Stimulated activated CD4-positive, alpha-beta T cell treated with anti-CD3 and anti-CD28 coated beads, Interleukin-15, amount 100 ng/mL, for 24 hours (primary cell): ENCODE measurements around the gene CD8A.

Experiments used
- DNase-seq: peaks from one replicate; pipeline ENCODE4 v3.0.0-alpha.2; 2020

The CD8A gene

DNA sequence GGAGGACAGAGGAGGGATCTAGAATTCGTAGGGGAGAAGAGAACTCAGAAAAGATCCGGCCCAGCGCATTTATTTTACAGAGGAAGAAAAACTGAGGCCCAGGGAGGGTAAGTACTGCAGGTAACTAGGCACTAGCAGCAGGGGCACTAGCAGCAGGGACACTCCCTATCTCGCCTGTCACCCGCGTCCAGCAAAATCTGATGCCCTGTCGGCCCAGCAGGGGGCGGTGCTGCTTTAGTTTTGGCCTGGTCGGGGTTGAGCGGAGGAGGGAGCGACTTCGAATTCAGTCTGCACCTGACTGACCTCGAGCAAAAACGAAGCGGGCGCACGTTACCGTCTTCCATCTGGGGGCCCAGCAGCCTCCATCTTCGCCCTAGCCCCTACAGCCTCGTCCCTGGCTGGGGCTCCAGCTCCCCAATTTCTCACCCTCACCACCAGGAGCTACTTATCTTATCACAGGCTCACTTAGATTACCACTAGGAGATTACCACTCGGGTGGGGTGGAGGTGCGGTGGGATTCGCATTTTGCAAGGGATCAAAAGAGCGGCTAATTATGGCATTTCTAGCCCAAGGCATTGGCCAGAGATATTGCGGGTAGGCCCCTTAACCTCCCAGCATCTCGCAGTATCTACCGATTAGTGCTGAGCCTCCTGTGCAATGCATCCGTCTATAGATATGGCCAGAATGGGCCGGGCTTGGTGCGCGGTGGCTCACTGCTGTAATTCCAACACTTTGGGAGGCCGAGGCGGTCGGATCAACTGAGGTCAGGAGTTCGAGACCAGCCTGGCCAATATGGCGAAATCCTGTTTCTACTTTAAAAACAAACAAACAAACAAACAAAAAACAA is 17.8 kb upstream of the CD8A start:
- DNase-seq: peak; percentile 93

DNA sequence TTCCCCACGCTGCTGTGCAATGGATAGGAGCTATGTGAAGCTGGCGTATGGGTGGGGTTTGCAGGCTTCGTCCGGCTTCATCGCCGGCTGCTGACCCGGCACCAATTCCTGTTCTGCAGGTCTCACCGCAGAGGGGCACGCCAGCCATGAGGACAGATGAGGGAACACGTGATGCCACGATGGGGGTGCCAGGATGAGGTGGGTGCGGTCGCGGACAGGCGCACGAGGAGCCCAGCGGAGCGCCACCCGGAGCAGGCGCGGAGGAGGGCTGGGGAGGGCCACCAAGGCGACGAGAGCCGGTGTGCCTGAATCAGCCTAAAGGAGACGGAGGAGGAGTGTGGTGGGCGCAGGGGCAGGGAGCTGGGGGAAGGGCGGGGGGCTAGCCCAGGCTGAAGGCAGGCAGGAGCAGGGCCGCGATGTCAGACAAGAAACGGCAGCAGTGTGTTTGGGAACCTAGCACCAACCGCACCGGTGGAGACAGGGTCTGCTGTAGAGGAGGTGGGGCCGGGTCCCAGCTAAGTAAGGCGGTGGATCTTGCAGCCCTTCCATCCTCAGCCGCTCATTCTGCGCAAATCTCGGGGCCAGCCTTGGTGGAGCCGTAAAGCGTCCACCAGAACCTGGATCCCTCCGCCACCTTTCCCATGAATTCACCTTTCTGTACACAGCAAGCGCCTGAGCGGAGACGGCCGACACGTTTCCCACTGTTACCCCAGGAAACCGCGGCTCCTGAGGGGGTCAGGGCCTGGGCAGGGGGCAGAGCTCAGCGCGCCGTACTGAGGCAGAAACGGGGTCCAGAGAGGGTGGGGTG is 17.0 kb upstream of the CD8A start:
- DNase-seq: peak; percentile 58

DNA sequence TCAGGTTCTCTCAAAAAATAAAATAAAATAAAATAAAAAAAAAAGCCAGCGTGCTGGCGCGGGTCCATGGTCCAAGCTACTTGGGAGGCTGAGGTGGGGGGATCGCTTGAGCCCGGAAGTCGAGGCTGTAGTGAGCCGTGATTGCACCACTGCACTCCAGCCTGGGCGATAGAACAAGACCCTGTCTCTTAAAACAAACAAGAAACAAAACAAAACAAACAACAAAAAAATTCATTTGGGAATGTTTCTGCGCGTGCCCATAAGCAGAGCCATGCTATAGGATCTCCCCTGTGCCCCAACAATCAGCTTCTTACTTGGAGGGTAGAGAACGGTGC is 16.4 kb upstream of the CD8A start:
- DNase-seq: no peak

DNA sequence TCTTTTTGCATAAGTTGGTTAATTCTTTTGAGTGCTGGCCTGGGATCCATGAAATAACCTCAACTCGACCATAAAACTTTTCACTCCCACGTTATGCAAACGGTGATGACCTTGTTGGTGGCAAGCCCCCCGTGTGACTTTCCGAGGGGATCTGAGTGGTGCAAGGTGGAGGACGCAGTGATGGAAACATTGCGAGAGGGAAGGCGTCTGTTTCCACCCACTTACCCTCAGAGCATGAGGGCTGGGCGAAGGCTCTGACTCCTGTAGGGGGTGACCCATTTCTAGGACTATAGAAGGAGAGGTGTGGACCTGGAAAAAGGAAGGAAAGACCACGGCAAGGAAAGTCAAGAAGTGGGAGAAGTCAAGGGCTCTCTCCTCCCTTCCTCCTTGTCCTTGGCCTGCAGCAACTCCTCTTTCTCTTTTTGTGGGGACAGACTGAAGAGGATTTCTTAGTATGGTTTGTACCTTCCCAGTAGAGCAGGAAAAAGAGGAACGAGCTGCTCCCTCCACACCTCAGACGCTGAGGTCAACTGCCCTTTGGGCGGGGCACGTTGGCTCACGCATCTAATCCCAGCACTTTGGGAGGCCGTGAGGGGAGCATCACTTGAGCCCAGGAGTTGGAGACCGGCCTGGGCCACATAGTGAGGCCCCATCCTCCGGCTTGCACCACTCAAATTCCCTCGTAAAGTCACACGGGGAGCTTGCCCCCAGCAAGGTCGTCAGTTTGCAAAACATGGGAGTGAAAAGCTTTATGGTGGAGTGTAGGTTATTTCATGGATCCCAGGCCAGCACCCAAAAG is 15.5 kb upstream of the CD8A start:
- DNase-seq: no peak

DNA sequence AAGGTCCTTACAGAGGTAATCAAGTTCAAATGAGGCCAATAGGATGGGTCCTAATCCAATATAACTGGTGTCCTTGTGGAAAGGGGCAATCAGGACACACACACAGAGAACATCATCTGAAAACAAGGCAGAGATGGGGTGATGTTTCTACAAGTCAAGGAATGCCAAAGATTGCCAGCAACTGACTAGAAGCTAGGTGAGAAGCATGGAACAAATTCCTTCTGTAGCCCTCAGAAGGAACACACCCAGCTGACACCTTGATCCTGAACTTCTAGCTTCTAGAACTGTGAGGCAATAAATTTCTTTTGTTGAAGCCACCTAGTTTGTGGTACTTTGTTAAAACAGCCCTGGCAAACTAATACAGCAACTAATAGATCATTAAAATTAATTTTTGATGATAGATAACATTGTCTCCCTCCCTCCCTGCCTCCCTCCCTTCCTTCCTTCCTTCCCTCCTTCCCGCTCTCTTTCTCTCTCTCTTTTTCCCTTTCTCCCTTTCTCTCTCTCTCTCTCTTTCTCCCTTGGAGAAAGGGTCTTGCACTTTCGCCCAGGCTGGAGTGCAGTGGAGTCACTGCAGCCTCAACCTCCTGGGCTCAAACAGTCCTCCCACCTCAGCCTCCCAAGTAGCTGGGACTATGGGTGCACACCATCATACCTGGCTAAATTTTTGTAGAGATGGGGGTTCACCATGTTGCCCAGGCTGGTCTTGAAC is 10.3 kb upstream of the CD8A start:
- no peak for DNase-seq

DNA sequence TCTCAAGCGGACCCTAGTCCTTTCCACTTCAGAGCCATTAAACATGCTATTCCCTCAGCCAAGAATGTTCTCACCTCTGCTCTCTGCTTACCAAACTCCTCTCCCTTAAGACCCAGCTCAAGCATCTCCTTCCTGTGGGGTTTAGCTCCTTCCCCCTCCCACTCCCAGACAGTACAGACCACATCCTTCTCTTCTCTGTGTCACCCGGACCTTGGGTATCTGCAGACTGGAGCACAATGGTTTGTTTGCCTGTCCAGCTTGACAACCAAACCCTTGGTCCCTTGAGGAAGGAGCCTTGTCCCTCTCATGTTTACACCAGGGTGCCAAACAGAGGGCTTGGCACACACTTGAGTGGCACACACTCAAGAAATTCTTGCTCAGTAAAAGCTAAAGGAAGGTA is 4.1 kb upstream of the CD8A start:
- DNase-seq: no peak

DNA sequence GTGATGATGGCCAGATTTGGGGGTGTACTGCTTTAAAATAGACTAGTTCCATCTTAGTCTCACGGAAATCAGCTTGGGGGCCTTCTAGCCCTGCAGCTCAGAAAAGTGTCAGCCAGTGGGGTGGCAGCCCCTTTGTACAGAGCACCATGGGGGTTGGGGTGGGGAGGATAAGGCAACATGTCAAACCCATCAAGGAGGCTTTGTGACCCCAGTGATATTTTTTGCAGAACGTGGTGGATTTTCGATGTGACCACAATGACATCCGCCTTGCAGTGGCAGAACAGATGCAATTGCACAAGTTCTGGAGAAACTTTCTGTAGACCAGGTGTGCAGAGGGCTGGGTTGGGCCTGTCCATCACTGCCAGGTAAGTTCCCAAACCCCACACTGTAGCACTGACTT is 3.0 kb upstream of the CD8A start:
- DNase-seq: no peak

DNA sequence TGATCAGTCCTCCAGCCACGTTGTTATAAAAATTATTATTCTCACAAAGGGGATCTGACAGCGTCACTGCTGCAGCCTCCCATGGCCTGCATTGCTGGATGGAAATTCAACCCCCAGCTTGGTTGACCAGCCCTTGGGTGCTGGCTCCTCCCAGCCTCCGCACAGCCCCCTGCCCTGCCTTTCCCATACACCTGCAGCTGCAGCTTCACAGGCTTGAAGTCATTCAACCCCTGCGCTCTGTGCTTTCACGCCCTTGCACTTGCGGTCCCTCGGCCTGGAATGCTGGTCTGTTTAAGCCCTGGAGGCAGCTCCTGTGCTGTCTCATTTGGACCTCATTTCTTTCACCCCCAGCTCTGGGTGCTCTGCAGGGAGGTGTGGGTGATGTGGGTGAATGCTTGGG is 860 bp upstream of the CD8A start:
- DNase-seq: no peak

DNA sequence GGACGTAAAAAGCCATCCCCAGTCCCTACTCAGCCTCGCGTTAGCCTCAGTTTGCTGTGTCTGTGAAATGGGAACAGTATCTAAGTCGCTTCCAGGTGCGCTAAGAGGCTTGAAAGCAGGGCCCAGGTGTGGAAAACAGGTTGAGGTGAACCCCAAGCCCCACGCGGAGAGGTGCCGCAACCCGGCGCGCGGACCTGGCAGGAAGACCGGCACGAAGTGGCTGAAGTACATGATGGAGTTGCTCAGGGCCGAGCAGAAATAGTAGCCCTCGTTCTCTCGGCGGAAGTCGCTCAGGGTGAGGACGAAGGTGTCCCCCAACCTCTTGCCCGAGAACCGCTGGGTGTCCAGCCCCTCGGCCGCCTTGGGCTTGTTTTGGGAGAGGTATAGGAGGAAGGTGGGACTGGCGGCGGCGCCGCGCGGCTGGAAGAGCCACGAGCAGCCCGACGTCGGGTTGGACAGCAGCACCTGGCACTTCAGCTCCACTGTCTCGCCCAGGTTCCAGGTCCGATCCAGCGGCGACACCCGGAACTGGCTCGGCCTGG is 508 bp downstream of the CD8A start:
- DNase-seq: peak; percentile 18

DNA sequence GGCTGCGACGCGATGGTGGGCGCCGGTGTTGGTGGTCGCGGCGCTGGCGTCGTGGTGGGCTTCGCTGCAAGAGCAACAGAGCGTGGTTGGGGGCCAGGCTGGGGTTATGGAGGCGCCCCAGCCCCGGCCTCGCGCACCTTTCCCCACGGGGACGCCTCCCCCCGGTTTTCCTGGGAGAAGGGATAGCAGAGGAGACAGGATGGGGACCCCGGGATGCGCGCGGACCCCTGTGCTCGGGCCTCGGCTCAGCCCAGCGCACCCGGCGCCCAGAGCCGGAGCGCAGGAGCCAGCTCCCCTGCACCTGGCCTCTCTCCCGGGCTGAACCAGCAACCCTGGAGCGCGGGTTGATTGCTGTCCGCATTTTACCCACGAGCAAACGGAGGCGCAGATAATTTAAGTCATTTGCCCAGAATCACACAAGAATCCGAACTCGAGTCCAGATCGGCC is 1.0 kb downstream of the CD8A start:
- no peak for DNase-seq

DNA sequence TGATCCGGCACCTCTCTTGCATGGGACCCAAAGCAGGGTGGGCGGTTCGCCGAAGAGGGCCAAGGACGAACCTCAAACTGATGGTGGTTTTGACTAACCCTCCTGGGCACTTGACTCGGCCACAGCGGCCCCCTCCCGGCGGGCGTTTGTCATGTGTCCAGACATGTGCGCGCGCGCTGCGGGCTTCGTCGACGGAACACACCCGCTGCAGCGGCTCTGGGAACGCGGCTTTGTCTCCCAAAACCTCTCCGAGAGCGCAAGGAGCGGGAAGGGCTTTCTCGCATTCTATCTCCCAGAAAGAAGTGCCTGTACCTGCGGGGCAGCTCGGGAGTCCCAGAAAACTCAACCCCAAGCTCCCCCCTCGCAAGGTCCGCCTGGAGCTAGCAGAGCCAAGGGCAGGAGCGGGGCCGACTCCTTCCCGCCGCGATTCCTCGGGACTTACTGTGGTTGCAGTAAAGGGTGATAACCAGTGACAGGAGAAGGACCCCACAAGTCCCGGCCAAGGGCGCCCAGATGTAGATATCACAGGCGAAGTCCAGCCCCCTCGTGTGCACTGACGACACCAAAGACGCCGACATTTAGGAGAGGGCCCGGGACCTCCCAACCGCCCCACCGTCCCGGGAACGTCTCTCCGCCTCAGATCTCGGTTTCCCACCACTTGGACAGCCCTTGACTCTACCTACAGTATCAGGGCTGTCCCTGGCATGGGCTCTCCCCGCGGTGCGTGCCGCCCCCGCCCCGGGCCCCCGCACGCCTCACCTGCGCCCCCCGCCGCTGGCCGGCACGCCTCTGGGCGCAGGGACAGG is 1.6 kb downstream of the CD8A start:
- DNase-seq: peak; percentile 23

DNA sequence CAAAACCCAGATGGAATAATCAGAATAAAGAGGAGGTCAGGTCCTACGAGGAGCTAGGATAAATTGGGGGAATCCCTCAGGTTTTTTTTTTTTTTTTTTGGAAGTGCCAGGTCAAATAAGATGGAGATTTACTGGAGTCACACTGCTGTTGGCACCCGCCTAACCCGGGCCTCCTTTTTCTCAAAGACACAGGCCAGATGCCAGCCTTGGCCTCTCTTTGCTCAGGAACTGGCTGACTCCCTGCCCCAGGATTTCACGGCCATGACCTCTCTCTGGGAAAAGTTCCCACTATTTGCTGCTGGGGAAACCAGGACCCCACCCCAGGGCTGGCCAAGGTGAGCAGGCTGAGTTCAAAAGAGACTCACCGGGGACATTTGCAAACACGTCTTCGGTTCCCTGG is 2.5 kb downstream of the CD8A start:
- no peak for DNase-seq

DNA sequence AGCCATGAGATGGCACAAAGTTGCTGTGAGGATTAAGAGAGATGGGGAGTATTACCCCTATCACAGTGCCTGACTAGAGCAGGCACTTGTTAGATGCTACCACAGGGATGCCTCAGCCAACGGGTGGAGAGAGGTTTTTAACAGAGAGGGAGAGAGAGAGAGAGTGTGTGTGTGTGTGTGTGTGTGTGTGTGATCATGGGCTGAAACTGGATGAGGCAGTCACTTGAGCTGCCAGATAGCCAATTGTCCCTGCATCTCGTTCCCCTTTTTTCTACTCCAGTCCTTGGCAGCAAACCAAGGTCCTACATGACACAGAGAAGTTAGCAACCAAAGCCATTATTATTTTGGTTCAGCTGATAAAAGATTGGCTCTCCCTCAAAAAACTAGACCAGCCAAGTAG is 3.0 kb downstream of the CD8A start:
- DNase-seq: no peak

DNA sequence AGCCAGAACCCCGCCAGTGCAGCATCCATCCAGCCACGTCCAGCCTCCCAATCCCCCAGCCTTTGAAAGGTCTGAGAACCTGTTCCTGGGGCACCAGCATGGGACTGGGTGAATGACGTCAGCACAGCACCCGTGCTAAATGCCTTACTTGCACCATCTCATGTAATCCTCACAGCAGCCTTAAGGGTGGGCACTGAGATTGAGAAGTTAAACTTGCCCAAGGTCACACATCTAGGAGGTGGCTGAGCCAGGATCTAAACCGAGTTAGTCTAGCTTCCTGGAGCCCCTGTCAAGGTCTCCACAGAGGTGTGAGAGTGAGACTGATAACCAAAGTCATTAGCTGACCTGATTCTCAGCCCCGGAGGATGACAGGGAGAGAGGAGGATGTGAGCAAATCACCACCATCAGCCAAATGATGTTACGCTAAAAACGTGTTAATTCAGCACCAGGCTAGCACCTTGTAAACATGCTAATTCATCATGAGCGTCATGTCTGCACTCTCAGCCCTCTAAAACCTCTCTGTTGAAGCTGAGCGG is 4.6 kb downstream of the CD8A start:
- no peak for DNase-seq

DNA sequence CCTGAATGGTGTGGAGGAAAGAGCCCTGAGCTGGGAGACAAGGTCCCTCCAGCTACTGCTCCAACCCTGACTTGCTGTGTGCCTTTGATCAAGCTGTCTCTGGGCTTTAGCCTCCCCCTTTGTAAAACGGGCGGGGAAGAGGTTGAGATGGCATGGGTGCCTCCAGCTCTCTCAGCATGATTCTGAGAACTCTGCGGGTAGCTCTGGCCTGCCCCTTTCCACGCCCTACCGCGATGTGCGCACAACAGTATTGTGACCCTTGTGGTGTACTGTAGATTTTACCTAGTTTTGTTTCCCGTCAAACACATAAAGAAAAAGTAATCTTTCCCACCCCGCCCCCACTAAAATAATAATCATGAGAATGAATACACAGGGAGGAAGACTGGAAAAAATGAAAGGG is 5.3 kb downstream of the CD8A start:
- DNase-seq: no peak

DNA sequence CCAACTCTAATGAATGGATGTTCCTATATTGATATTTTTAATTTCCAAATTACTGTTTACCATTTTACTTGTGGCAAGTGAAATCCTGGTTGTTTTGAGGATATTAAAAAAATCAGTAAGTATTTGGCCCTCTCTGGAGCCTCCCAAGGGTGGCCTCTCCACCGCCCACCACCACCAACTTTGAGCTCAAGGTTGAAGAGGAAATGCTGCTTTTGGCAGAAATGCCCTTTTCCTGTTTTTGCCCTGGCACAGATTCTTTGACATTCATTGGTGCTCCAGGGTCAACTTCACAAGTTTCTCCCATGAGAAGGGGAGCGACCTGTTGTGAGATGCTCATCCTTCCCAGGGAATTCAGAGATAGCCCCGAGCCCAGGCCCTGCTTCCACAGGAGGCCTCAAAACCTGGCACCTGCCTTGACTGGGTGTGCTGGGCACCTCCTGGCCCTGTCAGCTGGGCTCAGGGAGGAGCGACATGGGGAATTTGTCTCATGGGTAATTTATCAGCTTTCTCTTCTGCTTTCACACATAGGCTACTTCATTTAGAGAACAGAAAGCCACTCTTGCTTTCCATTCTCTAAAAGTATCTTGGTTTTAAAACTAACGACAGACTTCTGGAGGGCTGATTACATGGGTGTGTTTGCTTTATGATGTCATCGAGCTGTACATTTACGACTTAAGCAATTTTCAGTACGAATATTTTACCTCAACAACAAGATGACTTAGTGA is 6.9 kb downstream of the CD8A start:
- DNase-seq: no peak

DNA sequence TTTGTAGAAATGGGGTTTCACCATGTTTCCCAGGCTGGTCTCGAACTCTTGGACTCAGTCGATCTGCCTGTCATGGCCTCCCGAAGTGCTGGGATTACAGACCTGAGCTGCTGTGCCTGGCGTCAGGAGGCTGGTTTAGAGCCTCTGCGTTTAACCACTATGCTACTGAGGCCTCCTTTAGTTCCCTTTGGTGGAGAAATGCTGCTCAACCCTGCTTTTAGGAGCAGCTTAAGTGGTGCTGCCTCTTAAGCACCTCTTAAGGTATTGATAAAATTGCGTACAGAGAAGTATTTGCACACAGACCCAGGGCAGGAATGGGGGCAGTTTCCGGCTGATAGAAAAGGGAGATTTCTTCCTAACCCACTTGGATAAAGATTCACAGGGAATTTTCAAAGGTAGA is 8.0 kb downstream of the CD8A start:
- no peak for DNase-seq

DNA sequence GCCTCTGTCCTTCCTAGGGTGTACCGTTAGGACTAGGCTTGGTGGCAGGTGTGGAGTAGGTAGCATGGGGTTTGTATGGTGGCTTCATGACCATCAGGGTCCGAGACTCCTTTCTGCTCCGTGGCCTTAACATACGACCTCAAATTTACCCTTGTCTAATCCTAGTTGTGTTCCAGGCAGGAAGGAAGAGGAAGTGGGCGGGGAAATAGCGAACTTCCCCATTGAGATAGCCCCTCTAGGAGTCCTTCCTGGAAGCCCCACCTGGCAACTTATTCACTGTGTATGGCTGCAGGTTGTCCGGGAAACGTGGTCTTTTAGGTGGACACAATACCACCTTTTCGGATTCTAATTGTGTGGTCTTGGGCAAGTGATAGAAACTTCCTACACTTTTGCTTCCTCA is 9.3 kb downstream of the CD8A start:
- DNase-seq: no peak

DNA sequence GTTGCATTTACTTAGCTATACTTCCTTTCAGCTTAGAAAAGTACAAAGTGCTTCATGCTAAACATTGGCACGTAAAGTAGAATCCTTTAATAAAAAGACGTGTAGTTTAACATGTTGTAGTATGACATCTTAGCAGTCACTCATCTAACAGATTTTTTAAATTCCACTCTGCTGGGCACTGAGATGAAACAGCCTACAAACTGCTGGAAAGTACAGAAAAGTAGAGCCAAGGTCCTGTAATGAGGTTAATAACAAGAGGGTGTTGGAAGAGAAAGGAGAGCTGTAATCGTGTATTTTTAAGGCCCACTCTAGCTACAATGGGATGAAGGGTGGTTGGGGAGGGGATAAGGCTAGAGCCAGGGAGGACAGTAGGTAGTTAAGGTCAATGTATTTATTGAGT is 10.7 kb downstream of the CD8A start:
- no peak for DNase-seq

DNA sequence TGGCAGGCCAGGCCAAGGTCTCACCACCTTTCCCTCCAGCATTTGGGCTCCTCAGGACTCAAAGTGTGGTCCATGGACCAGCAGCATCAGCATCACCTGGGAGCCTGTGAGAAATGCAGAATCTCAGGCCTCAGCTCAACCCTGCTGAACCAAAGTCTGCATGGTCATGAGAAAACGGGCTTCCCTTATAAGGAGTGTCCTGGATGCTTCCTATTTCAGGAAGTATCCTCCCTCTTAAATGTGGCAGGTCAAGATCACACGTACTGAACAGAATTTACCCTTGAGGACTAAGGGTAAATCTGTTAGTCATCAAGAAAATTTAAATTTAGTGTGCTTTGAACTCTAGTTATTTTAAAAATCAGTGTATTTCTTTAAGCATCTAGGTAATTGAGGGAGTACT is 11.8 kb downstream of the CD8A start:
- DNase-seq: no peak

DNA sequence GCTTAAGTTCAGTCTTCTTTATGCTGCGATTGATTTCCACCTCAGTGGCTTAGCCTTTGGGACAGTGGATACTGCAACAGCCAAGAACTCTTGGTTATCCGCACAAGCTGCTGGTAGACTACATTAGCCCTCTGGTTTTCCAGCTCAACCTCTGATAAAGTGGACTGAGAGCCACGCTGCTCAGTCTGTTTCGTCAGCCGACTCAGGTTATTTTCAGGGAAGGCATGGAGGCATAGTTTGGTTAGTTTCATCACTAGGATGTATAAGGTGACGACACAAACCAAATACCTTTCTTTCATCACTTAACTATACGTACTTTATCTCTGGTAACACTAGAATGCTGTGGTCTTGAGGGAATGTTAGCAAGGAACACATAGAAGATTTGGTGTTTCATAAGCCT is 14.2 kb downstream of the CD8A start:
- DNase-seq: no peak
